Measurements from ENCODE around the gene COPZ1. TPM values are rescaled to one million over a fixed set of nuclear protein-coding genes. Genes with fewer than 3 reads are reported as not detected.

The COPZ1 gene
- total and polyA plus RNA-seq, 2 experiments from 2014 or later, result 149 to 170 TPM

- WGBS, 2 experiments (ENCODE audit: low coverage in 1 of 2, low lambda C conversion rate in 2 of 2, missing lambda C conversion rate in 2 of 2), result 77 to 85% methylated on average over 4 of the region's 4 CpGs
- no peak overlapping the region for H2AFZ ChIP-seq
Measured at GRCh38 chr12:54349036-54349435, 24.1 kb downstream of the COPZ1 start.

GRCh38 chr12:54349679-54350078 is 24.7 kb downstream of the COPZ1 start:
- DNase-seq, result no peak
- peaks cover 22% of the 10 kb centered on the region for H3K4me1 ChIP-seq (ENCODE audit: insufficient read depth)

More at GRCh38 chr12:54349036-54349435, 24.1 kb downstream of the COPZ1 start:
- Histone ChIP-seq H4K20me1 (ENCODE audit: insufficient read depth) (no peaks in the 10 kb centered on the region), H3K4me1 (ENCODE audit: insufficient read depth) (peaks cover 22% of the 10 kb centered on the region), H3K9ac (no peak overlapping the region), H3K27me3 (replicated peaks; ENCODE audit: insufficient read depth) (no peaks in the 10 kb centered on the region), H3K36me3 (ENCODE audit: low read depth) (peaks cover 47% of the 10 kb centered on the region; the same call in 1 of the 2 replicates), H3K9me2 (ENCODE audit: insufficient read depth) (no peaks in the 10 kb centered on the region), H3F3A (ENCODE audit: insufficient read depth) (peaks cover 48% of the 10 kb centered on the region; the same call in 1 of the 2 replicates), H3K4me3 (no peak overlapping the region), H3K9me3 (ENCODE audit: low read depth) (no peaks in the 10 kb centered on the region), H3K27ac (no peak overlapping the region), H3K4me2 (ENCODE audit: unreplicated experiment) (no peak overlapping the region), H3K79me2 (ENCODE audit: insufficient read depth) (0 out of 2 replicates have a peak, but pooled peaks cover 5% of the 10 kb centered on the region)
- TF ChIP-seq EZH2phosphoT487 (IDR thresholded peaks at IDR 0.05; ENCODE audit: insufficient read depth, low read depth) (no peak), EZH2 (IDR thresholded peaks at IDR 0.05; ENCODE audit: insufficient read depth, poor library complexity, severe bottlenecking) (no peak)
- DNase-seq, result no peak
- in situ Hi-C loops (cut with MboI), result no loop called here

GRCh38 chr12:54350743-54351142 is 25.8 kb downstream of the COPZ1 start:
- H3K27me3 ChIP-seq (replicated peaks; ENCODE audit: insufficient read depth), result no peaks in the 10 kb centered on the region
- TF ChIP-seq EZH2 (IDR thresholded peaks at IDR 0.05; ENCODE audit: insufficient read depth, poor library complexity, severe bottlenecking) (no peak), EZH2phosphoT487 (IDR thresholded peaks at IDR 0.05; ENCODE audit: insufficient read depth, low read depth) (no peak)
- H3F3A ChIP-seq (ENCODE audit: insufficient read depth), result peaks cover 48% of the 10 kb centered on the region; the same call in 1 of the 2 replicates
- no peaks in the 10 kb centered on the region for H3K9me3 ChIP-seq (ENCODE audit: low read depth)
- peaks cover 32% of the 10 kb centered on the region; the same call in 1 of the 2 replicates for H3K36me3 ChIP-seq (ENCODE audit: low read depth)
- H3K4me2 ChIP-seq (ENCODE audit: unreplicated experiment), result no peak overlapping the region
- H3K27ac ChIP-seq, result no peak overlapping the region
- H3K79me2 ChIP-seq (ENCODE audit: insufficient read depth), result no peaks in the 10 kb centered on the region
- H3K9ac ChIP-seq, result no peak overlapping the region
- H2AFZ ChIP-seq, result no peak overlapping the region
- H4K20me1 ChIP-seq (ENCODE audit: insufficient read depth), result no peaks in the 10 kb centered on the region
- peaks cover 22% of the 10 kb centered on the region for H3K4me1 ChIP-seq (ENCODE audit: insufficient read depth)
- no peak for DNase-seq
- WGBS, 2 experiments (ENCODE audit: low coverage in 1 of 2, low lambda C conversion rate in 2 of 2, missing lambda C conversion rate in 2 of 2), result 79% methylated on average over 3 of the region's 3 CpGs
- in situ Hi-C loops (cut with MboI), result no loop called here
- no peaks in the 10 kb centered on the region for H3K9me2 ChIP-seq (ENCODE audit: insufficient read depth)
- no peak overlapping the region for H3K4me3 ChIP-seq

More at GRCh38 chr12:54349679-54350078, 24.7 kb downstream of the COPZ1 start:
- Histone ChIP-seq H3K36me3 (ENCODE audit: low read depth) (peaks cover 41% of the 10 kb centered on the region; the same call in 1 of the 2 replicates), H3K9me3 (ENCODE audit: low read depth) (no peaks in the 10 kb centered on the region), H3K4me2 (ENCODE audit: unreplicated experiment) (no peak overlapping the region), H3K27ac (no peak overlapping the region), H3F3A (ENCODE audit: insufficient read depth) (peaks cover 48% of the 10 kb centered on the region; the same call in 1 of the 2 replicates), H3K27me3 (replicated peaks; ENCODE audit: insufficient read depth) (no peaks in the 10 kb centered on the region), H4K20me1 (ENCODE audit: insufficient read depth) (no peaks in the 10 kb centered on the region), H3K9me2 (ENCODE audit: insufficient read depth) (no peaks in the 10 kb centered on the region), H3K79me2 (ENCODE audit: insufficient read depth) (0 out of 2 replicates have a peak, but pooled peaks cover 4% of the 10 kb centered on the region), H3K4me3 (no peak overlapping the region), H2AFZ (no peak overlapping the region), H3K9ac (no peak overlapping the region)
- TF ChIP-seq EZH2phosphoT487 (IDR thresholded peaks at IDR 0.05; ENCODE audit: insufficient read depth, low read depth), result no peak
- no peak for TF ChIP-seq EZH2 (IDR thresholded peaks at IDR 0.05; ENCODE audit: insufficient read depth, poor library complexity, severe bottlenecking)
- in situ Hi-C loops (cut with MboI), result no loop called here

- in situ Hi-C loops (cut with MboI), result no loop called here
Measured at GRCh38 chr12:54351341-54351740, 26.4 kb downstream of the COPZ1 start.

More at GRCh38 chr12:54351341-54351740, 26.4 kb downstream of the COPZ1 start:
- Histone ChIP-seq H3K4me1 (ENCODE audit: insufficient read depth) (peaks cover 22% of the 10 kb centered on the region), H3K36me3 (ENCODE audit: low read depth) (peaks cover 32% of the 10 kb centered on the region; the same call in 1 of the 2 replicates), H3K4me2 (ENCODE audit: unreplicated experiment) (no peak overlapping the region), H3K9ac (no peak overlapping the region), H3K27ac (no peak overlapping the region), H4K20me1 (ENCODE audit: insufficient read depth) (no peaks in the 10 kb centered on the region), H3K27me3 (replicated peaks; ENCODE audit: insufficient read depth) (no peaks in the 10 kb centered on the region), H3K79me2 (ENCODE audit: insufficient read depth) (no peaks in the 10 kb centered on the region), H3F3A (ENCODE audit: insufficient read depth) (peaks cover 48% of the 10 kb centered on the region; the same call in 1 of the 2 replicates), H3K9me2 (ENCODE audit: insufficient read depth) (no peaks in the 10 kb centered on the region), H3K9me3 (ENCODE audit: low read depth) (no peaks in the 10 kb centered on the region), H2AFZ (no peak overlapping the region), H3K4me3 (no peak overlapping the region)
- TF ChIP-seq EZH2 (IDR thresholded peaks at IDR 0.05; ENCODE audit: insufficient read depth, poor library complexity, severe bottlenecking) (no peak), EZH2phosphoT487 (IDR thresholded peaks at IDR 0.05; ENCODE audit: insufficient read depth, low read depth) (no peak)
- 48 to 59% methylated on average over 4 of the region's 4 CpGs for WGBS, 2 experiments (ENCODE audit: low coverage in 1 of 2, low lambda C conversion rate in 2 of 2, missing lambda C conversion rate in 2 of 2)
- DNase-seq, result no peak

Data from GM23248 (cell line).